OCI-LY7 (cell line): Measurements from ENCODE around the gene AMOTL2.

Source experiments
- CTCF ChIP-seq: fragments of 200-600 bp; sonication (generic); conservative IDR thresholded peaks from 2 replicates; pipeline ENCODE4 v1.5.1; 2014; ENCODE audit warnings: mild to moderate bottlenecking, antibody characterized with exemption, low read length, moderate library complexity, mixed read lengths
- EZH2phosphoT487 ChIP-seq: fragments of 200-600 bp; sonication (generic); IDR thresholded peaks from 2 replicates; pipeline ENCODE4 v1.6.1; 2018; ENCODE audit warnings: low read depth, borderline replicate concordance, mild to moderate bottlenecking, mixed run types, antibody characterized with exemption, low read length, moderate library complexity, mixed read lengths

- no peak for TF ChIP-seq CTCF
- no peak for TF ChIP-seq EZH2phosphoT487
Observed at GRCh38 chr3:134377896-134378295, 3.6 kb upstream of the AMOTL2 start.
